Karpas-422 (cell line): ENCODE results near the gene HES6. TPM values are rescaled to one million over a fixed set of nuclear protein-coding genes. Genes with fewer than 3 reads are reported as not detected.
"Not testable (repeated sequence)": the region's sequence is repeated elsewhere in the genome, so short reads cannot be mapped to it uniquely, and the experiment has no call there.

ENCODE experiments used
- DNase-seq: peaks from one replicate; pipeline ENCODE4 v3.0.0-alpha.2; 2015
- H2AFZ ChIP-seq: fragments of 200-600 bp; sonication (generic); 2 replicates; pipeline ENCODE4 v1.6.1; 2014; ENCODE audit warnings: antibody characterized with exemption, low read length, mixed read lengths
- H3K27ac ChIP-seq: fragments of 200-600 bp; sonication (generic); 2 replicates; pipeline ENCODE4 v1.5.1; 2014; ENCODE audit warnings: mild to moderate bottlenecking, low read length, moderate library complexity
- H3K27me3 ChIP-seq: fragments of 200-600 bp; sonication (generic); 2 replicates; pipeline ENCODE4 v1.6.1; 2014; ENCODE audit warnings: low read length, mixed read lengths
- H3K36me3 ChIP-seq: fragments of 200-600 bp; sonication (generic); 2 replicates; pipeline ENCODE4 v1.6.1; 2014; ENCODE audit warnings: low read length, mixed read lengths; ENCODE audit not compliant: insufficient read depth
- H3K4me1 ChIP-seq: fragments of 200-600 bp; sonication (generic); 2 replicates; pipeline ENCODE4 v1.6.1; 2014; ENCODE audit warnings: mild to moderate bottlenecking, low read length, mixed read lengths
- H3K4me2 ChIP-seq: fragments of 200-600 bp; sonication (generic); 2 replicates; pipeline ENCODE4 v1.6.1; 2014; ENCODE audit warnings: low read length, low read depth, mild to moderate bottlenecking; ENCODE audit not compliant: poor library complexity, severe bottlenecking
- H3K4me3 ChIP-seq: fragments of 200-600 bp; sonication (generic); 2 replicates; pipeline ENCODE4 v1.5.1; 2014; ENCODE audit warnings: mild to moderate bottlenecking, antibody characterized with exemption, low read length, mixed read lengths
- H3K79me2 ChIP-seq: fragments of 200-600 bp; sonication (generic); 2 replicates; pipeline ENCODE4 v1.6.1; 2014; ENCODE audit warnings: mild to moderate bottlenecking, low read length, mixed read lengths
- H3K9ac ChIP-seq: fragments of 200-600 bp; sonication (generic); 2 replicates; pipeline ENCODE4 v1.6.0; 2014; ENCODE audit warnings: low read length
- H3K9me2 ChIP-seq: fragments of 200-600 bp; sonication (generic), shearing (Covaris generic); replicated peaks from 2 replicates; pipeline ENCODE4 v1.6.0; 2014; ENCODE audit warnings: mild to moderate bottlenecking, low read length, moderate library complexity; ENCODE audit not compliant: insufficient read depth
- H3K9me3 ChIP-seq: fragments of 300-700, 200-600 bp; sonication (generic); 2 replicates; pipeline ENCODE4 v1.6.1; 2014; ENCODE audit warnings: low read length, mixed read lengths
- H4K20me1 ChIP-seq: fragments of 200-600 bp; sonication (generic); 2 replicates; pipeline ENCODE4 v1.6.1; 2014; ENCODE audit warnings: mild to moderate bottlenecking, antibody characterized with exemption, low read length, low read depth; ENCODE audit not compliant: insufficient read depth
- total RNA-seq: library from RNA; depleted of rRNA; stranded (reverse); fragments of >200 nt; shearing (Covaris generic); gene quantifications from 2 replicates; pipeline ENCODE4 v1.2.3, GENCODE V29; 2014; ENCODE audit warnings: low replicate concordance

Gene HES6
- total RNA-seq, 1 experiment from 2014 or later, result 3.3 TPM

- H2AFZ ChIP-seq, result no peak overlapping the region
- H3K36me3 ChIP-seq, result peaks cover 12% of the 10 kb centered on the region; the same call in 1 of the 2 replicates
- H3K9me2 ChIP-seq, result no peaks in the 10 kb centered on the region
- H3K9ac ChIP-seq, result no peak overlapping the region
- DNase-seq, result no peak
- H3K27ac ChIP-seq, result no peak overlapping the region
- no peak overlapping the region for H3K4me2 ChIP-seq
- no peaks in the 10 kb centered on the region for H3K9me3 ChIP-seq
- no peaks in the 10 kb centered on the region for H3K27me3 ChIP-seq
- H3K4me3 ChIP-seq, result no peak overlapping the region
- H4K20me1 ChIP-seq, result peaks cover 33% of the 10 kb centered on the region
- H3K79me2 ChIP-seq, result peaks cover 67% of the 10 kb centered on the region
- peaks cover 21% of the 10 kb centered on the region for H3K4me1 ChIP-seq
These were observed 38.9 kb upstream of the HES6 start for GRCh38 chr2:238278626-238279323.

- Histone ChIP-seq H3K9me2 (no peaks in the 10 kb centered on the region), H4K20me1 (peaks cover 23% of the 10 kb centered on the region)
These were observed 37.9 kb upstream of the HES6 start for GRCh38 chr2:238277695-238278094.

GRCh38 chr2:238274152-238274865 lies 34.5 kb upstream of the HES6 start:
- Histone ChIP-seq H3K4me2 (no peak overlapping the region), H3K79me2 (peaks cover 22% of the 10 kb centered on the region), H3K9ac (no peak overlapping the region), H2AFZ (no peak overlapping the region), H4K20me1 (peaks cover 6% of the 10 kb centered on the region; the same call in 1 of the 2 replicates), H3K27ac (no peak overlapping the region), H3K27me3 (no peaks in the 10 kb centered on the region), H3K9me3 (no peaks in the 10 kb centered on the region), H3K4me3 (no peak overlapping the region), H3K4me1 (no peaks in the 10 kb centered on the region), H3K9me2 (no peaks in the 10 kb centered on the region), H3K36me3 (peaks cover 20% of the 10 kb centered on the region; the same call in 1 of the 2 replicates)
- no peak for DNase-seq

More at GRCh38 chr2:238277695-238278094, 37.9 kb upstream of the HES6 start:
- no peak overlapping the region for H3K4me3 ChIP-seq
- no peak overlapping the region for H3K4me2 ChIP-seq
- H3K27me3 ChIP-seq, result no peaks in the 10 kb centered on the region
- H3K9ac ChIP-seq, result no peak overlapping the region
- no peak overlapping the region for H3K27ac ChIP-seq
- peaks cover 12% of the 10 kb centered on the region; the same call in 1 of the 2 replicates for H3K36me3 ChIP-seq
- H3K79me2 ChIP-seq, result peaks cover 56% of the 10 kb centered on the region
- DNase-seq, result no peak
- no peaks in the 10 kb centered on the region for H3K9me3 ChIP-seq
- H2AFZ ChIP-seq, result no peak overlapping the region
- peaks cover 10% of the 10 kb centered on the region; the same call in 1 of the 2 replicates for H3K4me1 ChIP-seq

GRCh38 chr2:238273433-238273832 lies 33.6 kb upstream of the HES6 start:
- H3K4me1 ChIP-seq, result not testable (repeated sequence)

GRCh38 chr2:238272156-238272555 lies 32.3 kb upstream of the HES6 start:
- Histone ChIP-seq H3K9me3 (no peaks in the 10 kb centered on the region), H3K27ac (no peak overlapping the region), H2AFZ (no peak overlapping the region), H4K20me1 (no peaks in the 10 kb centered on the region), H3K4me2 (no peak overlapping the region), H3K36me3 (peaks cover 24% of the 10 kb centered on the region; the same call in 1 of the 2 replicates), H3K79me2 (peaks cover 3% of the 10 kb centered on the region; the same call in 1 of the 2 replicates), H3K9me2 (no peaks in the 10 kb centered on the region), H3K4me3 (no peak overlapping the region), H3K9ac (no peak overlapping the region), H3K27me3 (no peaks in the 10 kb centered on the region), H3K4me1 (no peaks in the 10 kb centered on the region)
- no peak for DNase-seq

More at GRCh38 chr2:238273433-238273832, 33.6 kb upstream of the HES6 start:
- not testable (repeated sequence) for H2AFZ ChIP-seq, H3K27ac ChIP-seq, H3K9me2 ChIP-seq, H3K9me3 ChIP-seq, H4K20me1 ChIP-seq, H3K4me2 ChIP-seq, H3K4me3 ChIP-seq, H3K27me3 ChIP-seq, H3K9ac ChIP-seq, DNase-seq
- peaks cover 20% of the 10 kb centered on the region; the same call in 1 of the 2 replicates for H3K36me3 ChIP-seq
- peaks cover 13% of the 10 kb centered on the region for H3K79me2 ChIP-seq

- H2AFZ ChIP-seq, H3K4me1 ChIP-seq, H3K4me2 ChIP-seq, H3K27me3 ChIP-seq, H3K9ac ChIP-seq, H3K79me2 ChIP-seq, H3K4me3 ChIP-seq, H3K27ac ChIP-seq, DNase-seq, H3K9me2 ChIP-seq, H4K20me1 ChIP-seq, H3K9me3 ChIP-seq: not testable (repeated sequence)
- peaks cover 24% of the 10 kb centered on the region; the same call in 1 of the 2 replicates for H3K36me3 ChIP-seq
These were observed 31.8 kb upstream of the HES6 start for GRCh38 chr2:238271686-238272085.

GRCh38 chr2:238271061-238271554 lies 31.3 kb upstream of the HES6 start:
- H3K9me2 ChIP-seq, result no peaks in the 10 kb centered on the region
- no peaks in the 10 kb centered on the region for H4K20me1 ChIP-seq
- H3K79me2 ChIP-seq, result no peaks in the 10 kb centered on the region
- no peaks in the 10 kb centered on the region for H3K27me3 ChIP-seq
- no peak overlapping the region for H2AFZ ChIP-seq
- H3K4me1 ChIP-seq, result no peaks in the 10 kb centered on the region
- no peaks in the 10 kb centered on the region for H3K9me3 ChIP-seq
- peaks cover 22% of the 10 kb centered on the region for H3K36me3 ChIP-seq
- H3K4me3 ChIP-seq, result no peak overlapping the region
- no peak overlapping the region for H3K9ac ChIP-seq
- H3K4me2 ChIP-seq, result no peak overlapping the region
- no peak overlapping the region for H3K27ac ChIP-seq
- DNase-seq, result no peak

GRCh38 chr2:238270606-238271005 lies 30.8 kb upstream of the HES6 start:
- H3K27me3 ChIP-seq, result no peaks in the 10 kb centered on the region
- no peak for DNase-seq
- no peaks in the 10 kb centered on the region for H4K20me1 ChIP-seq
- no peak overlapping the region for H3K9ac ChIP-seq
- no peaks in the 10 kb centered on the region for H3K9me3 ChIP-seq
- no peaks in the 10 kb centered on the region for H3K4me1 ChIP-seq
- no peak overlapping the region for H2AFZ ChIP-seq
- H3K4me3 ChIP-seq, result no peak overlapping the region
- H3K4me2 ChIP-seq, result no peak overlapping the region
- no peaks in the 10 kb centered on the region for H3K79me2 ChIP-seq
- no peaks in the 10 kb centered on the region for H3K9me2 ChIP-seq
- peaks cover 22% of the 10 kb centered on the region for H3K36me3 ChIP-seq
- no peak overlapping the region for H3K27ac ChIP-seq
